ENCODE data around the gene TLL1.

GRCh38 chr4:165929662-165930061 lies 56.6 kb downstream of the TLL1 start:
- TF ChIP-seq, protein P1, sequence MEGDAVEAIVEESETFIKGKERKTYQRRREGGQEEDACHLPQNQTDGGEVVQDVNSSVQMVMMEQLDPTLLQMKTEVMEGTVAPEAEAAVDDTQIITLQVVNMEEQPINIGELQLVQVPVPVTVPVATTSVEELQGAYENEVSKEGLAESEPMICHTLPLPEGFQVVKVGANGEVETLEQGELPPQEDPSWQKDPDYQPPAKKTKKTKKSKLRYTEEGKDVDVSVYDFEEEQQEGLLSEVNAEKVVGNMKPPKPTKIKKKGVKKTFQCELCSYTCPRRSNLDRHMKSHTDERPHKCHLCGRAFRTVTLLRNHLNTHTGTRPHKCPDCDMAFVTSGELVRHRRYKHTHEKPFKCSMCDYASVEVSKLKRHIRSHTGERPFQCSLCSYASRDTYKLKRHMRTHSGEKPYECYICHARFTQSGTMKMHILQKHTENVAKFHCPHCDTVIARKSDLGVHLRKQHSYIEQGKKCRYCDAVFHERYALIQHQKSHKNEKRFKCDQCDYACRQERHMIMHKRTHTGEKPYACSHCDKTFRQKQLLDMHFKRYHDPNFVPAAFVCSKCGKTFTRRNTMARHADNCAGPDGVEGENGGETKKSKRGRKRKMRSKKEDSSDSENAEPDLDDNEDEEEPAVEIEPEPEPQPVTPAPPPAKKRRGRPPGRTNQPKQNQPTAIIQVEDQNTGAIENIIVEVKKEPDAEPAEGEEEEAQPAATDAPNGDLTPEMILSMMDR (IDR thresholded peaks at IDR 0.05) = no peak
- no peak for TF ChIP-seq POLR2A (IDR thresholded peaks at IDR 0.05)
